ENCODE measurements around the gene HOXA6.

Gene HOXA6

GRCh38 chr7:27143950-27144780 lies 3.4 kb downstream of the HOXA6 start:
- no peak overlapping the region for H3K4me3 ChIP-seq (ENCODE audit: low read length)
- DNase-seq (ENCODE audit: low read depth), result no peak
- TF ChIP-seq CTCF (conservative IDR thresholded peaks at IDR 0.05; ENCODE audit: low read length), result no peak

GRCh38 chr7:27143023-27143949 lies 4.3 kb downstream of the HOXA6 start, which contains the start of gene HOXA5:
HOXA5 (minus strand) TSS chr7:27143681; CDS start chr7:27143607, 74 bp downstream.
- DNase-seq (ENCODE audit: low read depth), result peak; percentile 85
- peak within 1 kb of the TSS; percentile 56 for H3K4me3 ChIP-seq (ENCODE audit: low read length)
- peak; percentile 45 for TF ChIP-seq CTCF (conservative IDR thresholded peaks at IDR 0.05; ENCODE audit: low read length)

GRCh38 chr7:27142580-27143022 lies 5.0 kb downstream of the HOXA6 start:
- DNase-seq (ENCODE audit: low read depth), result no peak
- TF ChIP-seq CTCF (conservative IDR thresholded peaks at IDR 0.05; ENCODE audit: low read length), result no peak
- peak overlapping the region; percentile 56 for H3K4me3 ChIP-seq (ENCODE audit: low read length)

GRCh38 chr7:27141923-27142579 lies 5.5 kb downstream of the HOXA6 start:
- TF ChIP-seq CTCF (conservative IDR thresholded peaks at IDR 0.05; ENCODE audit: low read length), result no peak
- peak overlapping the region; percentile 56 for H3K4me3 ChIP-seq (ENCODE audit: low read length)
- no peak for DNase-seq (ENCODE audit: low read depth)

- no peak overlapping the region for H3K4me3 ChIP-seq (ENCODE audit: low read length)
- DNase-seq (ENCODE audit: low read depth), result no peak
- no peak for TF ChIP-seq CTCF (conservative IDR thresholded peaks at IDR 0.05; ENCODE audit: low read length)
Observed at GRCh38 chr7:27141137-27141922, 6.2 kb downstream of the HOXA6 start.

- TF ChIP-seq CTCF (conservative IDR thresholded peaks at IDR 0.05; ENCODE audit: low read length), result no peak
- H3K4me3 ChIP-seq (ENCODE audit: low read length), result no peak overlapping the region
- no peak for DNase-seq (ENCODE audit: low read depth)
Observed at GRCh38 chr7:27140126-27140857, 7.3 kb downstream of the HOXA6 start.
